Bladder microvascular endothelial cell (primary cell): Measurements from ENCODE around the gene DEFB124. TPM values are rescaled to one million over a fixed set of nuclear protein-coding genes. Genes with fewer than 3 reads are reported as not detected.

Source experiments
- total RNA-seq: library from RNA; depleted of rRNA; stranded (reverse); fragments of >200 nt; gene quantifications from 2 replicates; pipeline ENCODE4 v1.2.3, GENCODE V29; 2014

DEFB124 gene, protein sequence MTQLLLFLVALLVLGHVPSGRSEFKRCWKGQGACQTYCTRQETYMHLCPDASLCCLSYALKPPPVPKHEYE
- total RNA-seq: not detected in 2 replicates

DNA sequence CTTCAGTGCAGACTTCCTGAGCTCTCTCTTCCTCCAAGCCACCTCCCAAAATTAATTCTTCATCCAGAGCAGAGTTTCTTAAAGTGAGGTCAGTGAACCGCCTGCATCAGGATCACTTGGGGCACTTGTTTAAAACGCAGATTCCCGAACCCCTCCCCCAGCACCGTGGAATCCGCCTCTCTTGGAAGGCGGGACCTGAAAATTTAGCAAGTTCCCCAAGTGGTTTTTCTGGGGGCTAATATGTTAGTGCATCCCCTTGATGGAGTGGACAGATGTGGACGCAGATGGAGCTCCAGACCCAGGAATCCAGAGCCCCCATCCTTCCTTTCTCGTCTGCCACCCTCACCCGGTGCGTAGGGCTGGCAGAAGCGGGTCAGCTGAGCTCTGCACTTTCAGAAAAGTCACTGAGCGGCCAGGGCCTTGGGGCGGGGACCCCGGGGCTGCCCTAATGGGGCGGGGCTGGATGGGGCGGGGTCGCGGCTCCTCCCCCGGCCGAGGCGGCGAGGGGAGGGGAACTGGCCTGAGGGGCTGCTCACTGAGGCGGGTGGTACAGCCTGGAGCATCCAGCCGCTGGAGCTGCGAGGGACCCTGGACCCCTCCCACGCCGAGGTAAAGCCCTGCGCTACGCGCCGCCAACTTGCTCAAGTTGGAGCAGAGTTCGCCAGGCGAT lies at the start of gene DEFB124, which contains the start of gene REM1:
Gene DEFB124 (minus strand): TSS at position 370 of the 670 bp plus-strand sequence. CDS start 2,114 bp downstream, outside the sequence.
Gene REM1 (plus strand): TSS at position 531 of the 670 bp plus-strand sequence. CDS start 1,158 bp downstream, outside the sequence.

DNA sequence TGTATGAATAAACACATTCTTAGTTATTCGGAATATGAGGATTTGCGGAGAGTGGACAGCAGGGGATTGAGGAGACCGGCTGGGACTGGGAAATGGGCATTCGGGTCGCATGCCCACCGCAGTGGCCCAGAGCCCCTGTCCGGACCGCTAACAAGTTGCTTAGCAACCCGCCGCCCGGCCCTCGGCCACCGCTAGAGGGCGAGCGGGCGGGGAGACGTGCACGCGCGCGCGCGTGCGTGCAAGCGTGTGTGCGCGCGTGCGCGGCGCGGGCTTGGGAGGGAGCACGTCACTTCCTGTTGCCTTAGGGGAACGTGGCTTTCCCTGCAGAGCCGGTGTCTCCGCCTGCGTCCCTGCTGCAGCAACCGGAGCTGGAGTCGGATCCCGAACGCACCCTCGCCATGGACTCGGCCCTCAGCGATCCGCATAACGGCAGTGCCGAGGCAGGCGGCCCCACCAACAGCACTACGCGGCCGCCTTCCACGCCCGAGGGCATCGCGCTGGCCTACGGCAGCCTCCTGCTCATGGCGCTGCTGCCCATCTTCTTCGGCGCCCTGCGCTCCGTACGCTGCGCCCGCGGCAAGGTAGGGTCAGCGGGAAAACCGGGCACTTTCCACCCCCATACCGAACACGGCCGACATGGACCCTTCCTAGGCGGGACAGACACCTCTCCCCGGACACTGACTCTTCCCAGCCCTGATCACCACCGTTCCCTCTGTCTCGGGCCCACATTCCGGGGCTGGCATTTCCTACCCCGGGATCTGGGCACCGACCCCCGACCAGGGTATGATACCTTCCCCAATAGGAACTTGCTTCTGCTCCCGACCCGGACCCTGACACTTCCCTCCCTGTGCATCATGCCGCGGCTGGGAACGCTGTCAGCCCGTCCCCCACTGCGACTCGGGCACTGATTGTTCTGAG lies 39.5 kb upstream of the DEFB124 start, which contains the start of gene HM13:
Gene HM13 (plus strand): TSS at position 289 of the 918 bp plus-strand sequence. CDS start 110 bp downstream, at position 399.

DNA sequence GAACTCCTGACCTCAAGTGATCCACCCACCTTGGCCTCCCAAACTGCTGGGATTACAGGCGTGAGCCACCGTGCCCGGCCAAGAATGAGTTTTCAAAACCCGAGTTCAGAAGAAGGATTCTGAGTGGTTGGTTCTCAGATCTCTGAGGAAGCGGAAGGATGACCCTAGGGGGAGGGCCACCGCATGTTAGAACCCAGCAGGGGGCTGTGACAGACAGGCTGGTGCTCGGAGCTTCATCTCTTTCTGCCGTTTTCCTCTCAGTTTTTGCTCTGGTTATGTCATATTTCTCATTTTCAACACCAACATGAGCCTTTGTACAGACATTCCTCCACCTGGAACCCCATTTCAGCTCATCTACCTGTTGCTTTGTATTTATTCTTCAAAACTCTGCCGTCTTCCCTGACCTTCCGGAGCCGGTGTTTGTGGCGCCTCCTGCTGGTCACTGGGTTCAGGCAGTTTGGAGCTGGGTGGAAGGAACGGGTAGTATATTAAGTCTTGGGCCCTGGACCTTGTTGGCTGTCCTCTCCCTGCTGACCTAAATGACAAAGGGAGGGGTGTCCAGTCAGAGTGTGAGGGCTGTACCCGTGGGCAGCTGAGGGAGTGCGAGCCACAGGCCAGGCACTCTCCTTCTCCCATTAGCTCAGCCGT lies 34.8 kb downstream of the DEFB124 start, which contains the start of gene DEFB123:
Gene DEFB123 (plus strand): TSS at position 621 of the 648 bp plus-strand sequence. CDS start 67 bp downstream, outside the sequence.

Other genes with a start within 250 kb of the DEFB124 start
- gene DEFB115, start 217.5 kb downstream of the DEFB124 start, total RNA-seq: not detected in 2 replicates
- not detected in 2 replicates for gene DEFB116, start 166.5 kb downstream of the DEFB124 start, total RNA-seq
- not detected in 2 replicates for gene DEFB118, start 106.5 kb downstream of the DEFB124 start, total RNA-seq
- not detected in 2 replicates for gene DEFB119, start 84.5 kb downstream of the DEFB124 start, total RNA-seq
- not detected in 2 replicates for gene DEFB121, start 68.9 kb downstream of the DEFB124 start, total RNA-seq
- gene DEFB123, start 34.5 kb downstream of the DEFB124 start, total RNA-seq: not detected in 2 replicates
- gene REM1, start 161 bp upstream of the DEFB124 start, total RNA-seq: 0.06 TPM in 1 of 2 replicates, not detected in the other
- gene HM13, start 39.3 kb upstream of the DEFB124 start, total RNA-seq: 31.6 and 74.3 TPM in 2 replicates
- gene ID1, start 130.2 kb upstream of the DEFB124 start, total RNA-seq: 282 and 476 TPM in 2 replicates
- gene COX4I2, start 162.8 kb upstream of the DEFB124 start, total RNA-seq: not detected in 2 replicates
- gene BCL2L1, start 247.7 kb upstream of the DEFB124 start, total RNA-seq: 37.7 and 88.4 TPM in 2 replicates